ENCODE data around the gene BCO2. TPM values are rescaled to one million over a fixed set of nuclear protein-coding genes. Genes with fewer than 3 reads are reported as not detected.

Gene BCO2
- total RNA-seq, 1 donor from 2014 or later = 1.7 TPM

DNA sequence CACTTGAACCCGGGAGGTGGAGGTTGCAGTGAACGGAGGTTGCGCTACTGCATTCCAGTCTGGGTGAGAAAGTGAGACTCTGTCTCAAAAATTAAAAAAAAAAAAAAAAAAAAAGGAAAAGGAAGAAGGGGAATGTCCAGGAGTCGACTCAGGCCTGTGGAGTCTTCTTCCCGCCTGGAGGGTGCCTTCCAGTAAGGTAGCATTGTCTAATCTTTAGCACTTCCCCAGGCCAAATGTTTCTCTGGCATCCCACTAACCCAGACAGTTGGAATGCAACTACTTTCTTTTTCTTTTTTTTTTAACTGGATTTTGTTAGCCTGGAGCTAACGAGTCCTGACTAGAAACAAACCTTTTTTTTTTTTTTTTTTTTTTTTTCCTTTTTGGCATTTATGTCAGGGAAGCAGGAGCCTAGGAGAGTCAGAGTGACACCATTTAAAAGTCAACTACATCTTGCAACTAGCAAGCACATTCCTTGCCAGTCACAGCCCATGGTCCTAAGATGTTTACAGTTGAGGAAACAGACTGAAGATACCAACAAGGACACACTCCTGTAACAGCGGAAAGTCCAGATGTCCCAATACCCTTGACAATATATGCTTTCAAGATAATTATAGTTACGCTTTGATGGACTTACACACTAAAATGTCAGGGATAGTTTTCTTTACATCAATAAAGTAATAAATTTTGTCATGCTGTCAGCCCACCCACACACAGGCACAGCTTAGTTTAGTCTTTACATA, 74.7 kb downstream of the BCO2 start:
- TF ChIP-seq, protein P1, sequence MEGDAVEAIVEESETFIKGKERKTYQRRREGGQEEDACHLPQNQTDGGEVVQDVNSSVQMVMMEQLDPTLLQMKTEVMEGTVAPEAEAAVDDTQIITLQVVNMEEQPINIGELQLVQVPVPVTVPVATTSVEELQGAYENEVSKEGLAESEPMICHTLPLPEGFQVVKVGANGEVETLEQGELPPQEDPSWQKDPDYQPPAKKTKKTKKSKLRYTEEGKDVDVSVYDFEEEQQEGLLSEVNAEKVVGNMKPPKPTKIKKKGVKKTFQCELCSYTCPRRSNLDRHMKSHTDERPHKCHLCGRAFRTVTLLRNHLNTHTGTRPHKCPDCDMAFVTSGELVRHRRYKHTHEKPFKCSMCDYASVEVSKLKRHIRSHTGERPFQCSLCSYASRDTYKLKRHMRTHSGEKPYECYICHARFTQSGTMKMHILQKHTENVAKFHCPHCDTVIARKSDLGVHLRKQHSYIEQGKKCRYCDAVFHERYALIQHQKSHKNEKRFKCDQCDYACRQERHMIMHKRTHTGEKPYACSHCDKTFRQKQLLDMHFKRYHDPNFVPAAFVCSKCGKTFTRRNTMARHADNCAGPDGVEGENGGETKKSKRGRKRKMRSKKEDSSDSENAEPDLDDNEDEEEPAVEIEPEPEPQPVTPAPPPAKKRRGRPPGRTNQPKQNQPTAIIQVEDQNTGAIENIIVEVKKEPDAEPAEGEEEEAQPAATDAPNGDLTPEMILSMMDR (IDR thresholded peaks at IDR 0.05) = no peak
- Mint-ChIP-seq H3K4me3 (ENCODE audit: unreplicated experiment) (no peak overlapping the region), H3K36me3 (ENCODE audit: low read depth) (no peaks in the 10 kb centered on the region), H3K9me3 (ENCODE audit: low read depth) (peaks cover 7% of the 10 kb centered on the region), H3K4me1 (ENCODE audit: low read depth) (peaks cover 17% of the 10 kb centered on the region), H3K27ac (ENCODE audit: unreplicated experiment) (no peak overlapping the region), H3K27me3 (ENCODE audit: low read depth) (no peaks in the 10 kb centered on the region)
- DNase-seq (ENCODE audit: low spot score) = no peak

DNA sequence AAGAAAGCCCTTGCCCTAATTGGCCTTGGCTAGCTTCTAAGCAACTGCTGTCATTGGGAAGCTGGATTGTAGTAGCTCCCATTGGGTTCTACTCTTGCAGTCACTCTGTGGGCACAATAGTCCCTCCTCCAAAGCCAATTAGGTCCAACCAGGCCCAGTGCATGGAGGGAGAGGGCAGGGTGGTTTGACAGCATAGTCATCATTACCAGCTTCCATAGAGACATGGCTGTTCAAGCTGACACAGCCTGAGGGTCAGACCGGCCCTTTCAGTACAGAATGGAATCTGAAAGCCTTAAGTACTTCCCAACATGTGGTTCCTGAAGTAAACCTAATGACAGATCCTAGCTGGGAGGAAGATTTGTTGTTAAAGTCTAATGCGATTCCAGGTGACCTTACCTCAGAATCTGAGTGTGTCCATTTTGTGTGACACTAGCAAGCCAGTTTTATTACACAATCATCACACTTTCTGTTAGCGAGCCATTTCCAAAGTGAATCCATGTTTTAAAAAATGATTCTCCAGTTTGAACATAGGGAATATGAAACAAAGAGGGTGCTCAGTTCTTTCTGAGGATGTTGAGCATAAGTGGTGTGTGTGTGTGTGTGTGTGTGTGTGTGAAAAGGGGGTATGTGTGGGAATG, 78.4 kb downstream of the BCO2 start:
- DNase-seq (ENCODE audit: low spot score) = no peak
- Mint-ChIP-seq H3K36me3 (ENCODE audit: low read depth) (no peaks in the 10 kb centered on the region), H3K27ac (ENCODE audit: unreplicated experiment) (no peak overlapping the region), H3K27me3 (ENCODE audit: low read depth) (no peaks in the 10 kb centered on the region), H3K4me1 (ENCODE audit: low read depth) (peaks cover 10% of the 10 kb centered on the region), H3K9me3 (ENCODE audit: low read depth) (no peaks in the 10 kb centered on the region), H3K4me3 (ENCODE audit: unreplicated experiment) (no peak overlapping the region)
- TF ChIP-seq, protein P1 (IDR thresholded peaks at IDR 0.05) = no peak

DNA sequence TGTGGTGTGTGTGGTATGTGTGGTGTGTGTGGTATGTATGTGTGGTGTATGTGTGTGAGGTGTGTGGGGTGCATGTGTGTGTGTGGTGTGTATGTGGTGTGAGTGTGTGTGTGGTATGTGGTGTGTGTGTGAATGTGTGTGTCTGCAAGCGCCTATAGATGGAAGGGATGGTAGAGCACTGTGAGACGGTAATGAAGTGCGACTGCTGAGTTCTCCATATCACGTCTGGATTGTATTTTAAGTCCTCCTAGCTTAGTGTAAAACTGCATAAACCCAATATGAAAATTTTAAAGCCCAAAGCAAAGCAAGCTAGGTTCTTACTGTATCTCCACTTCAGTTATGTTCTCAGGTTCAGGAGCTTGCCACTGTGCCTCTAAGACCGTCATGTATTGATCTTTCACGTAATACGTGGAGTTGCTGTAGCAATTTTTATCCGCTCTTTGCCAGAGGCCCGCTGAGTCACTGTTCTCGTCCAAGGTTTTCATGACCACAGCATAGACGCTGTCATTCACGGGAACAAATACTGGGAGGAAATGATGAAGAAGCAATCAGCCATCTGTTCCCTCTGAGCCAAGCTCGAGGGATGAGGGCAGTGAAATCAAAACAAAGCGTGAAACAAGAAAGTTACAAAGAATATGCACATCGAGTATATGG, 79.9 kb downstream of the BCO2 start:
- H3K27ac Mint-ChIP-seq (ENCODE audit: unreplicated experiment) = no peak overlapping the region

DNA sequence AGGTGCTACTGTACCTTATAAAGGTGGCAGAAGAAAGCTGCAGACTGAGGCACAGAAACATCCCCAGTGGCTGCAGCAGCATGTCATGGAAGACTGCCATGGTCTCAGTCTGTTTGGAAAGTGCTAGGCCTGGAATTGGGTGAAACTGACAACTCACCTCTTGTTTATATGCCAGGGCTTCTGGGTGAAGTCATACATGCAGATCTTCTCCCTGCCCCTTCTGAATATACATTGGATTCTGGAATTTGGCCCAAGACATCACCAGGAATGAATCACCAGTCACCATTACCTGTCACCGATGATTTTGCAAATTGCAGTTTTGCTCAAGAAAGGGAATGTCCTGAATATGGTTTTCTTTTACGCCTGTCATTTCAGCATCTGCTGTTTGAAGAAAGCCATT, 85.2 kb downstream of the BCO2 start, which contains the start of gene PLET1:
PLET1 (minus strand) TSS at position 371 of the 400 bp plus-strand sequence; CDS start at position 100, 271 bp downstream.
- Mint-ChIP-seq H3K4me1 (ENCODE audit: low read depth) (peaks cover 1% of the 10 kb centered on the region), H3K9me3 (ENCODE audit: low read depth) (no peaks in the 10 kb centered on the region), H3K36me3 (ENCODE audit: low read depth) (no peaks in the 10 kb centered on the region), H3K27ac (ENCODE audit: unreplicated experiment) (no peak within 1 kb of the TSS), H3K4me3 (ENCODE audit: unreplicated experiment) (no peak within 1 kb of the TSS), H3K27me3 (ENCODE audit: low read depth) (no peaks in the 10 kb centered on the region)
- DNase-seq (ENCODE audit: low spot score) = no peak
- TF ChIP-seq, protein P1 (IDR thresholded peaks at IDR 0.05) = no peak

More for the DNA sequence above, 79.9 kb downstream of the BCO2 start:
- TF ChIP-seq, protein P1 (IDR thresholded peaks at IDR 0.05) = no peak
- DNase-seq (ENCODE audit: low spot score) = no peak
- Mint-ChIP-seq H3K36me3 (ENCODE audit: low read depth) (no peaks in the 10 kb centered on the region), H3K4me3 (ENCODE audit: unreplicated experiment) (no peak overlapping the region), H3K4me1 (ENCODE audit: low read depth) (peaks cover 5% of the 10 kb centered on the region), H3K27me3 (ENCODE audit: low read depth) (no peaks in the 10 kb centered on the region), H3K9me3 (ENCODE audit: low read depth) (no peaks in the 10 kb centered on the region)

DNA sequence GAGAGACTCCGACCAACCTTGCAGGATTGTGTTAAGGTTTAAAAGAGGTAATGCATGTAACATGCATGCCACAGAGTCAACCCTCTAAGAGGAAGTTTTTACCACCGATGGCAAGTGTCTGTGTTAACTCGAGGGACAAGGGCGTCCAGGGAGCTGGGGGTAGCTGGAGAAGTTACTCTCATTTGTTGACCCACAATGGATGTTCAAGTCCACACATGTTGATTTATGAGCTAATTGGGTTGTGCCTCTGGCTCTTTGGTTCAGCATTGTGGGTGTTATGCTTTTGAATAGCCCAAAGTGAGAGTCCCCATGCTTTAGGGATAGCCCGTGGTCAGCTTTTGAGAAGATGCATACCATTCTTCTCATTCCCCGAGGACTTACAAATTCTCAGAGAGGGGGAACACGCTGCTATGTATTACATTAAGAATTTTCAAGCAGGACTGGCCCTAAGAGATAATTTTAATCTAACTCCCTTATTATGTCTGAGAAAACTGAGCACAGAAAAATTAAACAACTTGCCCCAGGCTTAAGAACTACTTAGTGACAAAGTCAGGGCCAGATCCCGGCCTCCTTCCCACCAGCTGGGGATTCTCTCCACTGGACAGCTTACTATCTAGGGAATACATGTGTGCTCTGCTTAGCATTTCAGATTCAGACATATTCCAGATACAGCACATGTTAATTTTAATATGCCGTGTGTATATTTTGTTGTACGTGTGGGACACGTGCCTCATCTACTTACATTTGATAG, 90.5 kb downstream of the BCO2 start:
- TF ChIP-seq, protein P1 (IDR thresholded peaks at IDR 0.05) = no peak
- Mint-ChIP-seq H3K4me1 (ENCODE audit: low read depth) (peaks cover 25% of the 10 kb centered on the region), H3K4me3 (ENCODE audit: unreplicated experiment) (no peak overlapping the region), H3K36me3 (ENCODE audit: low read depth) (no peaks in the 10 kb centered on the region), H3K9me3 (ENCODE audit: low read depth) (no peaks in the 10 kb centered on the region), H3K27me3 (ENCODE audit: low read depth) (no peaks in the 10 kb centered on the region), H3K27ac (ENCODE audit: unreplicated experiment) (no peak overlapping the region)
- DNase-seq (ENCODE audit: low spot score) = no peak
